GM18907 (cell line): ENCODE data around the gene ADCY4.

Experiments
- ATAC-seq: cut with Tn5 transposase; IDR thresholded peaks from one replicate; pipeline ENCODE4 v1.9.1; 2021; ENCODE audit warnings: mild to moderate bottlenecking, moderate library complexity; ENCODE audit not compliant: unreplicated experiment

The ADCY4 gene

GRCh38 chr14:24279301-24280186, 55.3 kb downstream of the ADCY4 start:
- peak; percentile 74 for ATAC-seq

GRCh38 chr14:24278424-24278823, 56.4 kb downstream of the ADCY4 start:
- ATAC-seq: no peak

GRCh38 chr14:24277606-24278321, 57.1 kb downstream of the ADCY4 start:
- ATAC-seq: no peak

GRCh38 chr14:24277071-24277470, 57.8 kb downstream of the ADCY4 start:
- no peak for ATAC-seq

- ATAC-seq: peak; percentile 50
Observed at GRCh38 chr14:24274101-24274543, 60.7 kb downstream of the ADCY4 start.

GRCh38 chr14:24273422-24273998, 61.4 kb downstream of the ADCY4 start:
- ATAC-seq: no peak

- no peak for ATAC-seq
Observed at GRCh38 chr14:24272467-24272866, 62.4 kb downstream of the ADCY4 start.

- ATAC-seq: no peak
Observed at GRCh38 chr14:24271834-24272263, 63.0 kb downstream of the ADCY4 start.

GRCh38 chr14:24271134-24271833, 63.6 kb downstream of the ADCY4 start, which contains the start of gene RABGGTA:
Gene RABGGTA (minus strand): TSS chr14:24271597. CDS start chr14:24271115, 482 bp downstream.
- ATAC-seq: peak; percentile 86

- ATAC-seq: no peak
Observed at GRCh38 chr14:24270537-24271133, 64.2 kb downstream of the ADCY4 start.

- ATAC-seq: no peak
Observed at GRCh38 chr14:24269910-24270536, 64.8 kb downstream of the ADCY4 start.

GRCh38 chr14:24269368-24269767, 65.5 kb downstream of the ADCY4 start:
- no peak for ATAC-seq
